ENCODE results near the gene CALHM5.

CALHM5 gene

DNA sequence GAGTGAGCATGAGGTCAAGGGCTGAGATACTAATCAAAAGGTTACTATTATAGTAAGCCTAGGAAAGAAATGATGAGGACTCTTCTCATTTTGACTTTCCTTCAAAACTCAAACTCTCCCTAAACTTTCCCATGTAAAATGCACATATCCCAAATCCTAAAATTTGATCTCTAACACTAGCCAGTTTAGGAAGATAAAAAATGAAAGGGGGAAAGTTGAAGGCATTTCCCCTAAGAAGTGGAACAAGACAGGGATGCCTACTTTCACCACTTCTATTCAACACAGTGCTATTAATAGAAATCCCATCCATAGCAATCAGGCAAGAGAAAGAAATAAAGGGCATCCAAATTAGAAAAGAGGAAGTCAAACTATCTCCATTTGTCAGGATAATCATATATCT is 2.9 kb upstream of the CALHM5 start:
- DNase-seq = no peak

DNA sequence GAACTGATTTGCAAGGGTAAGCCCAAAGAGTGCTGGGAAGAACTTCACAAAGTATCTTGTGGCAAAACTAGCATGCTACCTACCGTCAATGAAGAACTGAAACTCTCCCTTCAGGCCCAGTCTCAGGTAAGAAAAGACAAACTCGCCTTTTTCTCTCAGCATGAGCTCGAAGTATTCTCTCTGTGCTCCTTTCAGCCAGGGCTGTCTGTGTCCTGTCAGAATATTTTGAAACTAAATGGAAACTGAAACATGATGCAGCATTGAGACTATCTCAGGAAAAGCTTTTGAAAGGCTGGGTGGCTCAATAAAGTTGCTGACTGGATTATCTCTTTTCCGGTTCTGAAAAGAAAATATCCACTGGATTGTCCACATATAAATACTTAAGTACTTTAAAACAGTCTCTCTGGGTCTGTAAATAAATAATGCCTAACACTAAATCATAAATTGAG is 696 bp downstream of the CALHM5 start:
- no peak for DNase-seq

DNA sequence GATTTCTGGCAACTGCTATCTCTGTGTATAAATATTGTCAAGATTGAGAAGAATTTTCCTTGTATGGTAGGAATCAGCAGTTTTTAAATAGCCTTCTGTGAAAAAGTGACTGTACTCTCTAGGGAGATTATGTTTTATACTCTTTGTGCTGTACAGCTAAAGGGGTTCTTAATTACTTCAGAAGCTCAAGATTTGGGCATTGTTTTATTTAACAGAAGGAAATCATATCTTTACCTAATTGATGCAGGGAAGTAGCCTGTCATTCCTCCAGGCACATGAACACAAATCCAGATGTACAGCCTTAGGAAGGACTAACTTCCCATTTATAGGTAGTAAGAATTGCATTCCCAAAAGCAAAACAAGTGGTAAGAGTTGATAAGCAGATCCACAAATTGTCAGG is 1.3 kb downstream of the CALHM5 start:
- DNase-seq = no peak

DNA sequence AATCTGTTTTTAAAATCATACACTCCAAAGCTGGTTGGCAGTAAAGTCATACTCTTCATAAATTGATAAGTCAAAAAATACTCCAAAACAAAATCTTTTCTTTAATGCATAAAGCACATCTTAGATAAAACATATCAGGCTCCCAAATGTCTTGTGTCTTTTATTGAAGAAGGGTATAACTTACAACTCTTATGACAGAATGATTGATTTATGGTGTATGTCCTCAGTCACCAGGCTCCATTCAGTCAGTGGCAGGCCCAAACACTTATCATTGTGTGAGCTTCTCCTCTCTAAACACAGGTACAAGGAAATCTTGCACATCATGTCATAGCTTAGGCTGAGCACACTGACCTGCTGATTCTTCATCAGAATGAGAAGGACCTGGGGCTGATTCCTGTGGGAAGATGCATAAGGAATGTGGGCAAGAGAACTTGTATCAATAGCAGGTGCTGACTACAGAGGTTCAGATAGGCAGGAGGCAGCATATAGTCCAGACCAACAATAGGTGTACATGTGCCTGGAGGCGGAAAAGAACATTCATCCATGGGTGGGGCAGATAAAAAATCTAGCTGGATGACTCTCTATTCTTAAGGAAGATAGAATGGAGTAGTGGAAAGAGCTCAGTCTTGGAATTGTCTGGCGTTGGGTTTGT is 1.9 kb downstream of the CALHM5 start:
- DNase-seq = no peak

DNA sequence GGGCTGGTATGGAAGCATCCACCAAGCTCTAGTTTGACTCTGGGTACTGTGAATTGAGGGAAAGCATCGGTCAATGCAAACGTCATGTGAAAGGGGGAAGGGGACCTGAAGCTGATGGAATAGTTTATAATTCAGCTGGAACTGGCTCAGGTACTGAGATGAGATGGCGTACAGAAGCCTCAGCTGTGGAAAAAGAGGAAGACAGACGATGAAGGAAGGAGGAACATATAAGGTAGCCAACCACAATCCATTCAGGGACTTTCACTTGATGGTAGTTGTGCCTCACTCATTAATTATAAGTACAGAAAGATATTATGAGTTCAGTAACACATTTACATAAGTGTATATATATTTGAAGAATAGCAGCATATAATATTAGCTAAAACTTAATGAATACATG is 2.7 kb downstream of the CALHM5 start:
- no peak for DNase-seq

DNA sequence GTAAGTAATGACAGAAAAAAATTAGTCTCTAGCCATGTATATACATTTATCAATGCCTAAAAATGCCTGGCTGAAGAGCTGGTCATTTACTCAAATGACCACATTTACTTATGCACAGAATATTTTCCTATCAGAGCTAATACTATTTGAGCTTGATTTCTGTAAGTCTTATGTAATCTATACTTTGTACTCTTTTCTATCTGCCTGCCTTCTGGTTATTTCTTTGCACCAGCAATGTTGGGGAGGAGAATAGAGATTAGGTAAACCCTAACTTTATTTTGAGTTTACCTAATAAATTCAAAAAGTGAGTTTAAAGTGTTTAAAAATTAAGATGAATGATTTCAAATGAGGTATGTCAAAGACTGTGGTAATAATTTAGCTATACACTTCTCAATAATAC is 3.7 kb downstream of the CALHM5 start:
- no peak for DNase-seq

DNA sequence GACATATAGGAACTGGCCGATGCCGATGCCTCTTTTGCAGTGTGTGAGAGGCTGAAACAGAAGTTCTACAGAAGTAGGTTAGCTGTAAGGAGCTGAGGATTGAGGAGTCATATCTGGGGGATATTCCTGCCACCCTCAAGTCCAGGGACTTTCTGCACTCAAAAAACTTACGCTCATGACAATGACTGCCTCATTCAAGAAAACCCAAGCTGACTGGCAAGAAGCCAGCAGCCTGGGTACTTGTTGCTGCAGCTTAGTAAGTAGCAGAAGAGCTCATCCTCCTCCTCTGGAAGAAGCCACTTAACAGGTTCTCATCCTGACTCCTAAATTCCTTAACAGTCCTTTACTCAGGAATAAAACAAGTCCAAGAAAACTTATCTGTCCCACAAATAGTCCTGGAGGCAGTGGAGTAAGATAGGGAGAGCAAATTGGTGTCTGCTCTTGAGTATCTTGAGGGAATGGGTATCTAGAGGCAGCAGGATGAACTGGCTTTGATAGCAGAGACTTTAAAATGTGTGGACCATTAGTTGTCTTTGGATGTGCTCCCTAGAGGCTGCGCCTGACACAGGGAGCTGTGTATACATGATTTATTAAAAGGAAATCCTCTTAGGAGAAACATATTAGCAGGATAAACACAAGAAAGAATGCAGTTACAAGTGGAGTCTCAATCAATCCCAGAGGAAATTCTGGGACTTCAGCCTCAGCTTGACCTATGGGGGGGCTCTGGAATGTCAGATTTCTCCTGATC is 7.4 kb downstream of the CALHM5 start:
- DNase-seq = no peak

DNA sequence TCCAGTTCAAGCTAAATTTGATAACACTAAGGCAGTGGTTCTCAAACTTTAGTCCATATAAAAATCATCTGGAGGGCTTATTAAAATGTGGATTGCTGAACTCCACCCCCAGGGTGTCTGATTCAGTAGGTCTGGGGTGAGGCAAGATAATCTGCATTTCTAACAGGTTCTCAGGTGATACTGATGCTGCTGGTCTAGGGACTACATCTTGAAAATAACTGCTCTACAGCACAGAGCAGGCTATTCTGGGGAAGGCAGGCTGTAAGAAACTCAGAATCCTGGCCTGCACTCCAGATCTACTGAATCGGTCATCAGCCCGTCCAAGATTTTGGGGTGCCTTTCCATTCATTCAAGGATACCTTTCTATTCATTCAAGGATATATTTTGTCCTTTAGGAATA is 11.5 kb downstream of the CALHM5 start:
- no peak for DNase-seq

DNA sequence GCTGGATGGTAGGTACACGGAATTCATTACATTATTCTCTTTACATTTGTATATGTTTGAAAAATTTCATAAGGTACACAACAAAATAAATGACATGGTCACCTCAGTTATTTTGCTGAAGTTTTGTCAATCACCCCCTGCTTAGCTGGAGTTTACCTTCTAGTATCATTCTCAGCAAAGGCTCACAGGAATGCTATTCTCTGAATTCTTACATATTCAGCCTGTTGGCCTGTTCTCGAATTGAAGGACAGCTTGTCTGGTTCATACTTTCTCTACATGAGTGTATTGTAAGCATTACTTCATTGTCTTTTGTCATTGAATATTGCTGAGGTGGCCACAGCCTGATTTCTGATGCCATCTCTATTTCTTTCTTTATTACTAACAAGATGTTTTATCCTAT is 12.8 kb downstream of the CALHM5 start:
- DNase-seq = no peak

DNA sequence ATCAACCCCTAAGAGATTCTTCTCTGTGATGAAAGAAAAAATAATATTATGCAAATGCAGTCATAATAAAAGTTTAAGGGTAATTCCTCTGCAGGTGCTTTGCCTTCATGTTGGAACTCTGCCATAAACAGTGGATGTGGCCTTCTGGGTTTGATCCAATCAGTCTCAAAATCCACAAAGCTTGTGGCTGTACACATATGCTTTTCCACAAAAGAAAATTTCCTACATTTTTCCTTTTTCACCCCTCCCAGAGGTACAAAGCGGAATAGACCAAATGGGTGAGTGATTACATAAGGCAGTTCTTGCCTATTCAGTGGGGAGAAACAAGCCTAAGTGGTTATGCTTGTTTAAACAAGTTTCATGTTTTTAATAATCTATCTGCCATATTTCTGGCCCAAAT is 16.7 kb downstream of the CALHM5 start:
- no peak for DNase-seq

DNA sequence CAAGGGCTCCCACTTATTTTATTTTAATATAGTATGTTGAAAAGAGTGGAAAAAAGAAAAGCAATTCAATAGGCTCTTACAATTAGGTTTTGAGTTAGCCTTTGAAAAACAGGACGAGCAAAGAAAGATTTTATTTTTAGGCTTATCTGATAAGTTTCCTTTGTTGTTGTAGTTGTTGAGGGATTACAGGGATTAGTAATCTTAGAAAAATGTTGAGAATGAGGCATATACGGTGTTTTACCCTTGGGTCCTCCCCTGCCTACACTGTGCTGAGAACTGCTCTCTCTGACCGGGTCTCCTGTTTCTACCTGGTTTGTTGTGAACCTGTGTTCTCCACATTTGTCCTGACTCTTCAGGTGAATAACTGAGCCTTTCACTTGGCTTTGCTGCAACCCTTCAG is 17.3 kb downstream of the CALHM5 start:
- no peak for DNase-seq

DNA sequence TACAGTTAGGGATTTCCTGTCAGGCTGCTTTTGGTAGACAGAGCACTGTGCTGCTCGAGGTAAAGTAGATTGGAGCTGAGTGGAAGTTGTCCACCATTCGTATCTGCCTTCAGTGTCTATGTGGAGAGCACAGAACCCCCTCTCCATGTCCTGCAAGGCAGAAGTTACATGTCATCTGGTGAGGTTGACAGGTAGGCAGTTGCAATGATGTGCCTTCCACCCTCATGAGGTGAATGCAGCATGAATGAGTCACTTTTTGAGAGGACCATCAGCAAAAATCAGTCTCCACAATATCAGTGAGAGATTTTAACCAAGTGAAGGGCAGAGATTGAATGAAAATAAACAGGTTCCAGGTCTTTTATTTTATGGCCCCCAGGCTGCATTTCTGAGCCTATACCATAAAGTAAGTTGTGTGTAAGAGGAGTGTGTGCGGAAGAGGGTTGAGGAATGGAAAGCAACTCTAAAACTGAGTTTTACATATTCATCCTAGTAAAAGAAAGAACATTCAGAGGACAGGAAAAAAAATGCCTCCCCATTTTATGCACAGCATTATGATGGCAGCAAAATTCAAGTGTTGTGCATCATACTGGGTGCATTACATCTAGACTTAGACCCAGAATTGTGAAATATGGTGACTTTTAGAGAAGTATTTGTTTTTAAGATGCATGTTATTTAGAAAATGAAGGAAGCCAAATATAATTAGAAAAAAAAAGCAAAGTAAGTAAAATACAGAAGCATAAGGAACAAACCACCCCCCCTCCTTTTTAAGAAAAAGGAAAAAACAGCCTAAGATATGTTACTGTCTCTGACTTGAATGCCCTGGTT is 18.2 kb downstream of the CALHM5 start:
- DNase-seq = no peak

DNA sequence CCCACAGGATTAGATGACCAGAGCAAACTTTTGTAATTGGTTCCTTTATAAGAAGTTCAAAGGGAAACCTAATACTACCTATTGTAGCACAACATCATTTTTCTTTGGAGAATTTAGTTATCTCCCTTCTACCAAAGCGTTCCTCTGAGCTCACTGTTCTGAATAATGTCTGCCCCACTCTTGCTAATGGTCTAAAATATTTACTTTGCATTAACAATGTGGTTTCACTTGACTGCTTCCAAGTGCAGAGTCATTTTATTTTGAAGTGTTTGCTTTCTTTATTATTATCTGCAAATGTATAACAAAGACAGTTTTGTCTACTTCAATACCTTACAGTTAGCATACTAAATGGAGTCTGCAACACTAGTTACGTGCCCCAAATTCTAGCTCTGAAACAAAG is 19.0 kb downstream of the CALHM5 start:
- DNase-seq = no peak

DNA sequence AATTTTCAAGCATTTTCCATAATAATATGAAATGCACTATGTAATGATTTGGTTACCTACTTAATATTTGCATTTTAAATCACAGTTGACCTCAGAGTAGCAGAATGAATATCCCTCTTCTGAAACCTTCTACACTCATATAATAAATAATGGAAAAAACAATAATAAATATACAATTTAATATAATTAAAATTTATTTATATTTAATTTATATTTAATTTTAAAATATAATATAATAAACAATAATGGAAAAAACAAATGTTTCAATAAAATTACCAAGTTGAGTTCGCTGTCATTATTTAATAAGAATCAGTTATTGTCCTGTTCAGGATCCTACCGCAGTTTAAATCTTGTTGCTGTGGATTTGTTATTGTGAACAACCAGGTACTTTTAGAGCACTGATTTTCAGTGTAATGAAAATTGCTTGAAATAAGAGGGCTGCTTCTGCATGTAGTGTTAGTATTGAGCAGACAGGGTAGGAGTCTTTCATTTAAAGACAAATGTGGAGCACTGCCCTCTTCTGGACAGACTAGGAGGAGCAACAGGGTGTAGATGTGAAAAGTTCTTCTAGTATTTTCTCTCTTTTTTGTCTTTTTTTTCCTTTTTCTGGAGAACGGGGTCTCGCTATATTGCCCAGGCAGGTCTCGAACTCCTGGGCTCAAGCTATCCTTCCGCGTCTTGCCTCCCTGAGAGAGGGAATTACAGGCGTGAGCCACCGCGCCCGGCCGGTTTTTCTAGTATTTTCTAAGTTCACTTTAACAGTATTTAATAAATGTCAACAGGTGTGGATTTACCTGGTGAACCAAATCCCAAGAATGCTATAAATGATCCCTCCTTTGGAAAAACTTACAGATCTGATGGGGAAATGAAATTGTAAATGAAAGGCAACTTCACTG is 20.5 kb downstream of the CALHM5 start:
- peak; percentile 63 for DNase-seq

DNA sequence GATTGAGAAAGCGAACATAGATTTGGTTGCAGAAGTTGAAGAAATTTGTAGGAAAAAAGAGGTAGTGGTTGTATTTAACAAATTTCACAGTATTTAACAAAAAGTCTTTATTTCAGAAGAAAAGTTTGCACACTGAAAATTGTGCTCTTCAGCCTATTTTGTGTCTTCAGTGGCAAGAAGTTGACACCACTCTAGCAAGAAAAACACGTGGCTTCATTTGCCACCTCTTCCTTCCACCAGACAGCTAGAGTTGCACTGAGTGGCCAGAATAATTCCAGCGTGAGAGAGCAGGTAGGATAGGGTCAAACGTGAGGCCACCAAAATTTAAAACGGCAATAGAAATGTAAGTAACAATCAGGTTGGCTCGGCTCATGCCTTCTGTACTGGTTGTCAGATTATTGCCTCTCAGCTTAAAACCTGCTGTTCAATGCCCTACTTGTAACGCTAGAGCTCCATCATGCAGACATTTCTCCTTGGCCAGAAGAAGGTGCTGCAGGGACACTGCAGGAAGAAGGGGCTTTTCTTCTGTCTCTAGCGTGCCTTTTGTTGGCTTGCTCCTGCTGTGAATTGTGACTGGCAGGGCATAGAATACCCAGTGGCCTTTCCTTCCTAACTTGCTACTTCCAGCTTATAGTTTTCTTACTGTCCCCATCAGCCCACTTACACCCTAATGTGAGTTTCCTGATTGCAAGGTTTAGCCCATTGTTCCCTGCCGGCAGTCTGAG is 22.0 kb downstream of the CALHM5 start:
- no peak for DNase-seq

DNA sequence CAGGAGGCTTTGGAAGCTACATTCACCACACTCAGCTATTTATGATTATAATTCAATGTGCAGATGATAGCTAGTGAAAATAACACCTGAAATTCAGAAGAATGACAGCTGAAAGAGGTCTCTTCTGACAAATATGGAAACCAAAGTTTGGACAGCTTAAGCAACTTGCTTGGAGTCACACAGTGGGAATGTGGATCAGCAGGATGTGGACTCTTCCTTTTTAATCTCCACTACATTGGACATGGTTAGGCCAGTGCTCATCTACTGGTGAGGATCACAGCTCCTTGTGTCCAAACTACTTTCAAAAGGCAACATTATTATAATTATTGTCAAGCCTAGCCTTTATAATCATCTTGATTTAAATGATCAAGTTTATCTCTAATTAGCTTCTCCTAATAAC is 23.7 kb downstream of the CALHM5 start:
- no peak for DNase-seq

DNA sequence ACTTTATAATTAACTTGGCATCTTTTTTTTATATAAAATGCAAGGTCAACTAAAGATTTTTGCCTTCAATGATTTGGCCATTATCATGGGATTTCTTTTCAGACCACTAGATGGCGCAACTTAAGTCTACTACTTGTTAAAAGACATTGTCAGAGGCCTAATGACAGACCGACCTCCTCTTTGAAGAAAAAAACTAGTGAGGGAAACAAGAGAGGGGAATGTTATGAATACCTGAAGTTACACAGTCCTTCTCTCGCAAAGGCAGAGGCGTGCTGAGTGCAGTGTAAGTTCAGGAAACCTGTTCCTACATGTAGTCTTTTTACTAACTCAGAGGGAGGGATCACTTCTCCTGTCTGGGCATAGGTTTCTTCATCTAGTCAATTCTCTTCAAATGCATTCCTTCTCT is 24.8 kb downstream of the CALHM5 start:
- peak; percentile 70 for DNase-seq

DNA sequence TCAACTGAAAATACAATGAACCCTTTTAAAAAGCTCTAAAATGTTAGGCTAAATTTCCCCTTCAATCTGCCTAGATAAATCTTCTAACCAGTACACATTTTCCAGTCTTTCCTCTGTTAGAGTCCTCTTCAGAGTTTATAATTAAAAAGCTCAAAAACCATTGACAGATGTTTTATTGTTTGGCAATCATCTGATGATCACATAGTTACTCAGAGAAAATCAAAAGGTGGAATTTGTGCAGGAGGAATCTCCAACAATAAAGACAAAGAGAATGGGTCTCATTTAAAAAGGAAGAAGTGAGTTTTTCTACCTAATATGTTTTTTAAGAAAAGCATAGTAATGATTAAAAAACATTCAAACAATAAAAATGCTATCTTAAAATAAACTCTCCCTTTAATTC is 31.0 kb downstream of the CALHM5 start:
- no peak for DNase-seq

DNA sequence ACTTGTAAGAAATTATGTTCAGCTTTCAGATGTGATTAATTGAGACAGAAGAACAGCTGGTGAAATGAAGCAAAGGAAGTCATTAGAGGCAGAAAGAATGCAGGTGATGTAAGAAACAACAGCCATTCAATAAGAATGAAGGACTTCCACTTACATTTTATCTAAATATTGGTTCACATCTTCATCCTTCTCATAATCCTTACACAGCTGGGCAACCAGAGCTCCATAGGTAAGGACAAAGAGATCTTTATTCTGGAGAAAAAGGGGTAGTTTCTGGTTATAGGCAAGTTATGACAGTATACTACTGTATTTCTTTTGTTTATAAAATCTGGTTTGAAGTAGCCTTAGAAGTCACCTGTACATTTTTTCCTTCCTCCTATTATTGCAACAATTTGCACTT is 31.7 kb downstream of the CALHM5 start:
- no peak for DNase-seq

DNA sequence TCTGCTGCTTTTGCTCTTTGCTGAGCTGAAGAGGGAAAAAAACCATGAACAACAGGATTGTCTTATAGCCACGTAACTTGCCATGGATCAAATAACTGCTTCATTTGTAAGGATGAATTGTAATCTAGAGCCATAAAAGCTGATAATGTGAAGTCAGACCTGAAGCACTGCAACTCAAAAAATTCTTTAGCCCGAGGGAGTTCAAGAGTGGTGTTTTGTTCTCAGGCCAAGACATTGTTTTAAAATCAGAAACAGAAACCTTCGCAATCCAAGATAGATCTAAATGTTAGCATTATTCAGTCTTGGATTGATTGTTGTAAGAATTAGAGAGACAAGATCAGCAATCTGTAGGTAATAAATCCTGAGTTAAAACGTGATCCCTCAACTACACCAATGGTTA is 34.2 kb downstream of the CALHM5 start, which contains the start of gene TRAPPC3L:
Gene TRAPPC3L (minus strand): TSS at position 34 of the 400 bp plus-strand sequence. CDS start 170 bp downstream, outside the sequence.
- no peak for DNase-seq

DNA sequence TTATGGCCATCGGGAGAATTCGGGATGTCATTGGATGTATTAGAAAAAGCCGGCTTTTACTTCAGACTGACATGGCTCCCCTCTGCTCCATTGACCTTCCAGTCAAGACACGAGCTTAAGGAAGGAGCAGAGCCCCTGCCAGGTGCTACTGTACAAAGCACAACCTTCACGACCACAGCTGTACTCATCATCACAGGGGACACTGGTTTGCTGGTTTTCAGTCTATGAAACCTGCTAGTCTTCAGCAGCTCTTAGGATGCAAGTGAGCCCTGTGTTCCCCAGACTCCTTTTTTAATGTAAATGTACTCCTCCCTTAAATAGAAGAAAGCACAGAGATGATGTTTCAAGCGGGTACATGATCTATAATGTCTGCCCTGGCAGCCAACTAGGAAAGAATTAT is 35.9 kb downstream of the CALHM5 start:
- no peak for DNase-seq

DNA sequence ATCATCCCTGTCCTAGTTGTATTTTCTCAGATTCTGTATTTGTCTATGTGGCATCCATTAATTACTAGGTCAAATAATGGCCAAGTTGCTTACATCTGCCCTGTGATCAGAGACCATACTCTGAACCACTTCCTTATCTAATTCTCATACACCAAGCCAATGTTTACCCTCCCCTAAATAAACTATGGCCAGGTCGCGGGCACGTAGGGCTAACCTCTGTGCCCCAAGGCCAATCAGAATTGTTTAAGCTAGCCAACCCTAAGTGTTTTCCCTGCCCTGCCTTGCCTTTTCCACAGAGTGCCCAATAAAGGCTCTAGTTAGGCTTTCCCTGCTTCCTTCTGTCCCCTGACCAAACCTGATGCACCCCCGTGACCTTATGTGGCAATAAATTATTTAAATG is 39.4 kb downstream of the CALHM5 start:
- no peak for DNase-seq
